PFSK-1 (cell line): ENCODE results near the gene HTR4.

Experiments
- FOXP2 ChIP-seq: optimal IDR thresholded peaks from 2 replicates; pipeline ENCODE3; 2011; ENCODE audit warnings: borderline replicate concordance, control low read depth, inconsistent platforms; ENCODE audit not compliant: insufficient read depth; ENCODE audit errors: extremely low read length, extremely low read depth
- POLR2AphosphoS5 ChIP-seq: IDR thresholded peaks from 2 replicates; pipeline ENCODE4 v1.6.1; 2012; ENCODE audit warnings: low read depth, mild to moderate bottlenecking, control low read depth, low read length, moderate library complexity
- SIN3A ChIP-seq: IDR thresholded peaks from 2 replicates; pipeline ENCODE4 v1.6.1; 2012; ENCODE audit warnings: mild to moderate bottlenecking, low read length, moderate library complexity, borderline replicate concordance; ENCODE audit not compliant: insufficient read depth
- TAF1 ChIP-seq: IDR thresholded peaks from 2 replicates; pipeline ENCODE4 v1.6.1; 2012; ENCODE audit warnings: low read length, control low read depth, borderline replicate concordance; ENCODE audit not compliant: insufficient read depth
- TF ChIP-seq, protein P1 (sequence below), 2 experiments: IDR thresholded peaks; 2 replicates each; pipeline versions ENCODE4 v1.6.1 to v1.8.0; 2011 to 2012; ENCODE audit warnings: low read depth in 2 of 2, low read length in 2 of 2, control low read depth in 1 of 2, inconsistent platforms in 1 of 2, mild to moderate bottlenecking in 1 of 2, moderate library complexity in 1 of 2; ENCODE audit not compliant: insufficient read depth in 1 of 2

Gene HTR4

DNA sequence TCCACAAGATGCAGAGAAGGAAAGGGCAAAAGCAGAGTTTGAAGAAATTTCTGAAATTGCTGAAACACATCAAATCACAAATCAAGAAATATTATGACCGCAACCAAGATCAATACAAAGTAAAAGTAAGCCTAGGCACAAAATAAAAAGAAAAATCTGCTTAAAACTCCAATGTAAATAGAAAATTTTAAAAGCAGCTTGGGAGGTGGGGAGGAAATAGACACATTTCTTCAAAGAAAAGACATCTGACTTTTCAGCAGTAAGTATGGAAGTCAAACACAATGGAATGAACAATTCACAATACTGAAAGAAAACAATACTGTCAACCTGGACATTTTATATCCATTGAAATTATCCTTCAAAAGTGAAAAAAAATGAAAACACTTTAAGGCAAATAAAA lies 55.1 kb downstream of the HTR4 start:
- TF ChIP-seq FOXP2 (no peak), TAF1 (no peak), SIN3A (no peak)
- TF ChIP-seq, protein P1, sequence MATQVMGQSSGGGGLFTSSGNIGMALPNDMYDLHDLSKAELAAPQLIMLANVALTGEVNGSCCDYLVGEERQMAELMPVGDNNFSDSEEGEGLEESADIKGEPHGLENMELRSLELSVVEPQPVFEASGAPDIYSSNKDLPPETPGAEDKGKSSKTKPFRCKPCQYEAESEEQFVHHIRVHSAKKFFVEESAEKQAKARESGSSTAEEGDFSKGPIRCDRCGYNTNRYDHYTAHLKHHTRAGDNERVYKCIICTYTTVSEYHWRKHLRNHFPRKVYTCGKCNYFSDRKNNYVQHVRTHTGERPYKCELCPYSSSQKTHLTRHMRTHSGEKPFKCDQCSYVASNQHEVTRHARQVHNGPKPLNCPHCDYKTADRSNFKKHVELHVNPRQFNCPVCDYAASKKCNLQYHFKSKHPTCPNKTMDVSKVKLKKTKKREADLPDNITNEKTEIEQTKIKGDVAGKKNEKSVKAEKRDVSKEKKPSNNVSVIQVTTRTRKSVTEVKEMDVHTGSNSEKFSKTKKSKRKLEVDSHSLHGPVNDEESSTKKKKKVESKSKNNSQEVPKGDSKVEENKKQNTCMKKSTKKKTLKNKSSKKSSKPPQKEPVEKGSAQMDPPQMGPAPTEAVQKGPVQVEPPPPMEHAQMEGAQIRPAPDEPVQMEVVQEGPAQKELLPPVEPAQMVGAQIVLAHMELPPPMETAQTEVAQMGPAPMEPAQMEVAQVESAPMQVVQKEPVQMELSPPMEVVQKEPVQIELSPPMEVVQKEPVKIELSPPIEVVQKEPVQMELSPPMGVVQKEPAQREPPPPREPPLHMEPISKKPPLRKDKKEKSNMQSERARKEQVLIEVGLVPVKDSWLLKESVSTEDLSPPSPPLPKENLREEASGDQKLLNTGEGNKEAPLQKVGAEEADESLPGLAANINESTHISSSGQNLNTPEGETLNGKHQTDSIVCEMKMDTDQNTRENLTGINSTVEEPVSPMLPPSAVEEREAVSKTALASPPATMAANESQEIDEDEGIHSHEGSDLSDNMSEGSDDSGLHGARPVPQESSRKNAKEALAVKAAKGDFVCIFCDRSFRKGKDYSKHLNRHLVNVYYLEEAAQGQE (IDR thresholded peaks at IDR 0.05; ENCODE audit: insufficient read depth in 1 of 2, low read depth in 2 of 2, low read length in 2 of 2) = no peak

DNA sequence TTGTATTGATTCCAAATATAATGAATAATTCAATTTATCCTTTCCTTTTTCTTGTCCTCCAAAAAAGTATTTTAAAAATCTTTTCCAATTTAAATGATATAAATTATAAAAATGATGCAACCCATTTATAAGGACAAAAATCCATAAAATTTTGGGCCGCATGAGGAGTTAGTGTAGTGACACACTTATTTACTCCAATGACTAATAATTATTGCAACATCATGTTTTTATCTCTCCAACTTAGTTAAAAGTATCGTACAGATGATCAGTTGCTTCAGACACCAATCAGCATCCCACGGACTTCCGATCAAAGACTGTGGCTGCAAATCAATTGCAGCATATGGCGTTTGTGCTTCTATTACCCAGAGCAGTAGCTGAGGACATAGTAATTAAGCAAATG lies 58.6 kb downstream of the HTR4 start:
- no peak for TF ChIP-seq FOXP2
- TF ChIP-seq POLR2AphosphoS5 = no peak
- no peak for TF ChIP-seq TAF1
- TF ChIP-seq, protein P1 (IDR thresholded peaks at IDR 0.05; ENCODE audit: insufficient read depth in 1 of 2, low read depth in 2 of 2, low read length in 2 of 2) = no peak
- no peak for TF ChIP-seq SIN3A

DNA sequence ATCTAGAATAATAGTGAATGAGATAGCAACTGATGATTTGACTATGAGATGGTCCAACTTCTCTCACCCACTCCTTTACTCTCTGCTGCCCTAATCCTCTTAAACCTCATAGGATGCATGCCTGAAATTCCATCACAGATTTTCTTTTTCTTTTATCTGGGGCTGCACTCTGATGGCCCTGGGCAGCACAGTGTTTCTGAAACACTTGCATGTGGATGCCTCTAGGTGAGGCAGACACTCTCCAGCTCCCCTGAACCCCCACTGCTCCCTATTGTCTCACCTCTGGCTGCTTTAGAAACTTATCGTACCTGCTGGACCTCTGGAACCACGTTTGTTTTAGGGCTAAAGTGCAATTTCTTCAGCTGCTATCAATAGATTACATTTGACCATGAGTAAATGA lies 67.5 kb downstream of the HTR4 start:
- TF ChIP-seq, protein P1 (IDR thresholded peaks at IDR 0.05; ENCODE audit: insufficient read depth in 1 of 2, low read depth in 2 of 2, low read length in 2 of 2) = no peak
- TF ChIP-seq SIN3A = no peak
- no peak for TF ChIP-seq FOXP2
- TF ChIP-seq POLR2AphosphoS5 = no peak
- no peak for TF ChIP-seq TAF1

DNA sequence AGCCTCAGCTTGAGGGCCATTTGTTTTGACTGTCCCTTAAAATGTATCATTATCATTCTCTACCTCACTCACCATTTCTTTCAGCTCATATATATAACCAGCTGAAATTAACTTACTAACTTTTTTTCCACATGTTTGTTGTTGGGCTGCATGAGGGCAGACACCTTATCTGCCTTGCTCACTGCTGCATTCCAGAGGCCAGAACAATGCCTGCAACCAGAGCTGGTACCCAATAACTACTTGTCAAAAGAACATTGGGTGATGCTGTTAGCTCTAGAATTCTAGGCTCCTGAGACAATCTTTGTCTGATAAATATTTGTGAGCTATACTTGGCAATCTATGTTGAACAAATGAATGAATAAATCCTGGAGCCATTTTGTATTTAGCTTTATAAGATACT lies 68.3 kb downstream of the HTR4 start:
- no peak for TF ChIP-seq FOXP2

DNA sequence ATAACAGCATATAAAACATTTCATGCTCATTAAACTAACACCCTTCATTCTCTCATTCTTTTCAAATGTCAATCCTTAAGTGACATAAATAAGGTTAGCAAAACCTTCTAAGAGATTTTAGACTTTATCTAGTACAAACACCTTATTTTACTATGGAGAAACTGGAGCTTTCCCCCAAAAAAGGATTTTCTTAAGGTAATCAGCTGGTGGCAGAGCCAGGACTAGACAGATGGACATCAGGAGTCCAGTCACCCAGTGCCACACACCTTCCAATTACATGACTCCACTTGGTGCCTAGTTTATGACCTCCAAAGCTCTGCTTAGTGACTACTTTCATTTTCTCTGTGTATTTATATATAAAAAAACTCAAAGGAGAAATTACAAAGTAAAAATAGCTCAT lies 70.2 kb downstream of the HTR4 start:
- TF ChIP-seq TAF1 = no peak
- no peak for TF ChIP-seq POLR2AphosphoS5
- no peak for TF ChIP-seq FOXP2
- TF ChIP-seq SIN3A = no peak
- TF ChIP-seq, protein P1 (IDR thresholded peaks at IDR 0.05; ENCODE audit: insufficient read depth in 1 of 2, low read depth in 2 of 2, low read length in 2 of 2) = no peak
